Measurements from ENCODE around the gene SVOPL.

DNA sequence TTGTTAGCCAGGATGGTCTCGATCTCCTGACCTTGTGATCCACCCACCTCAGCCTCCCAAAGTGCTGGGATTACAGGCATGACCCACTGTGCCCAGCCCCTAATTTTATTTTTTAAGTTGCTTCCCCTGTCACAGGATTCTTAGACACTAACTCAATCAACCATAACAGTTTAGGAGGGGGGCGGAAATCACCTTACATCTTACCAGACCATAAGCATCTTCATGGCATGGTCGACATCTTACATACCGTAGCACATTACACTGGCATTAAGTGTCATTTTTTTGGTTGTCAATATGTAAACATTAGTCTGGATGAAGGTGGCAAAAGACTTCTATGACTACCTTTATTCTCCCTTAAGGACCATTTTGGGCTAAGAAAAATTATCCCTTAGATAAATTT is 145.5 kb downstream of the SVOPL start:
- TF ChIP-seq, protein P1, sequence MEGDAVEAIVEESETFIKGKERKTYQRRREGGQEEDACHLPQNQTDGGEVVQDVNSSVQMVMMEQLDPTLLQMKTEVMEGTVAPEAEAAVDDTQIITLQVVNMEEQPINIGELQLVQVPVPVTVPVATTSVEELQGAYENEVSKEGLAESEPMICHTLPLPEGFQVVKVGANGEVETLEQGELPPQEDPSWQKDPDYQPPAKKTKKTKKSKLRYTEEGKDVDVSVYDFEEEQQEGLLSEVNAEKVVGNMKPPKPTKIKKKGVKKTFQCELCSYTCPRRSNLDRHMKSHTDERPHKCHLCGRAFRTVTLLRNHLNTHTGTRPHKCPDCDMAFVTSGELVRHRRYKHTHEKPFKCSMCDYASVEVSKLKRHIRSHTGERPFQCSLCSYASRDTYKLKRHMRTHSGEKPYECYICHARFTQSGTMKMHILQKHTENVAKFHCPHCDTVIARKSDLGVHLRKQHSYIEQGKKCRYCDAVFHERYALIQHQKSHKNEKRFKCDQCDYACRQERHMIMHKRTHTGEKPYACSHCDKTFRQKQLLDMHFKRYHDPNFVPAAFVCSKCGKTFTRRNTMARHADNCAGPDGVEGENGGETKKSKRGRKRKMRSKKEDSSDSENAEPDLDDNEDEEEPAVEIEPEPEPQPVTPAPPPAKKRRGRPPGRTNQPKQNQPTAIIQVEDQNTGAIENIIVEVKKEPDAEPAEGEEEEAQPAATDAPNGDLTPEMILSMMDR (IDR thresholded peaks at IDR 0.05) = no peak
- TF ChIP-seq POLR2A (IDR thresholded peaks at IDR 0.05) (no peak), POLR2AphosphoS5 (IDR thresholded peaks at IDR 0.05; ENCODE audit: insufficient read depth in 1 of 2, low read depth in 1 of 2) (no peak)
